GM23248 (cell line): Measurements from ENCODE around the gene ZNF625.

ENCODE experiments used
- EZH2 ChIP-seq: fragments of 200-600 bp; sonication (generic); IDR thresholded peaks from 2 replicates; pipeline ENCODE4 v1.6.1; 2018; ENCODE audit warnings: antibody characterized with exemption, mild to moderate bottlenecking; ENCODE audit not compliant: insufficient read depth, poor library complexity, severe bottlenecking
- EZH2phosphoT487 ChIP-seq: fragments of 200-600 bp; sonication (generic); IDR thresholded peaks from 2 replicates; pipeline ENCODE4 v1.6.1; 2018; ENCODE audit warnings: antibody characterized with exemption, moderate library complexity, mild to moderate bottlenecking, low read depth; ENCODE audit not compliant: insufficient read depth

DNA sequence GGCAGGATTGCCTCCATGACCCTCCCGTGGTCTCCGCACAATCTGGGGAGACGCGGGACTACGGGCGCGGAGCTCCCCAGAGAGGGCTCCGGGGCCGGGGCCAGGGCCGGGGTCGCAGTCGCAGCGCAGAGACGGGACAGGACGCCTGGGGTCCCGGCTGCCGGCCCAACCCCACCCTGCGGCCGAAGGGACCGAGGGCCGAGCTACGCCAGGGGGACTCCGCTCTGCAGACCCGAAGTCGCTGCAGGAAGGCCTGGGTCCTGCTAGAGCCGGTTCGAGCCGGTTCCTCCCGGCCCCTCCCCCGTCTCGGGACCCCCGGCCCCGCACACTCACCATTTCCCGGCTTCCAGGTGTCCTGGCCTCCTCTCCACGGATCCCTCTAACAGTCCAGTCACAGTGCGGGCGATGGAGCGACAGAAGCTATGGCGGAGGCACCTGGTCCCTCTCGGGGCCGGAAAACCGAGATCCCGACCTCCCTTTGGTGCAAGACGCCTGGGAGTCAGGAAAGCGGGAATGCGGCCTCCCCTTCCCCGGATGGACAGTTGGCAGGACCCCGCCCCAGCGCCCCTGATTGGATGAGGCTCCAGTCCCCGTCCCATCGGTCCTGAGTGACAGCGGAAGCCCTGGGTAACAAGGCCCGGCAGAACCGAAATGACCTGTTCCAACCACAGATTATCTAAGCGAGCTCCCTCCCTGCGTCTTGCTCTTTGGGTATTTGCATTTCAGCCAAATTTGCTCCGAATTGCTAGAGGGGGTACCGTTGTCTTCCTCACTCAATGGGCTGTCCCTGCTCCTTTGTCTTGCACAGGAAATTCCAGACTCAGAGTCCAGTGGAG lies at the start of gene ZNF625:
- TF ChIP-seq EZH2phosphoT487 (no peak), EZH2 (no peak)
